DMS153 (cell line): Measurements from ENCODE around the gene SLC27A1.
"Not testable (repeated sequence)": the region's sequence is repeated elsewhere in the genome, so short reads cannot be mapped to it uniquely, and the experiment has no call there.

Experiments
- DNase-seq: peaks from one replicate; lab custom pipeline; 2025; lab: John Stamatoyannopoulos, UW

Gene SLC27A1

DNA sequence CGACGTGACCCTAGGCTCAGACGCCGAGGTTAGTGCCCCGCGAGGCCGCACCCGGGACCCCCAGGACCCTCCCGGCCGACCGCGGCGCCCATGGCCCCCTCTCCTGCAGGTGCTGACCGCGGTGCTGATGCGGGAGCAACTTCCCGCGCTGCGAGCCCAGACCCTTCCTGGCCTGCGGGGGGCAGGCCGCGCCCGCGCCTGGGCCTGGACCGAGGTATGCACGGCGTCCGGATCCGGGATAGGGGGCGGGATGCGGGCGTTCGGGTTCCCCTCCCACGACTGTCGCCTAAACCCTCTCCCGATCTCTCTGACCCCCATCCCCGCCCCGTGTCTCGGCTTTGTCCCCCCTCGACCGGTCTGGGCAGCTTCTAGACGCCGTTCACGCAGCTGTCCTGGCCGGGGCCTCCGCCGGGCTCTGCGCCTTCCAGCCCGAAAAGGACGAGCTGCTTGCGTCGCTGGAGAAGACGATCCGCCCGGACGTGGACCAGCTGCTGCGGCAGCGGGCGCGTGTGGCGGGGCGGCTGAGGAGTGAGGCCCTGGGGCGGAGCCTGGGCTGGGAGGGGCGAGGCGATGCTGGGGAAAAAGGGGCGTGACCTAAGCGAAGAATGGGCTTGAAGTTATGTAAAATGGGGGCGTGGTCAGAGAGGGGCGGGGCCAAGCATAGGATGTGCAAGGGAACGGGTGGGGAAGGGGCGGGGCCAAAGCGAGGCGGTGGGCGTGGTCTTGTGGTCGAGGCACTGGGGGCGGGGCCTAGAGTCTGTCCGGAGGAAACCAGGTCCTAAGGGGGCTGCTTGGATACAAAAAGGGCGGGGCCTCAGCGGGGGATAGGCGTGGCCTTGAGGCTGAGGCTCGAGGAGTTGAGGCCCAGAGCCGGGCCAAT, 69.2 kb downstream of the SLC27A1 start:
- peak; percentile 95 for DNase-seq

DNA sequence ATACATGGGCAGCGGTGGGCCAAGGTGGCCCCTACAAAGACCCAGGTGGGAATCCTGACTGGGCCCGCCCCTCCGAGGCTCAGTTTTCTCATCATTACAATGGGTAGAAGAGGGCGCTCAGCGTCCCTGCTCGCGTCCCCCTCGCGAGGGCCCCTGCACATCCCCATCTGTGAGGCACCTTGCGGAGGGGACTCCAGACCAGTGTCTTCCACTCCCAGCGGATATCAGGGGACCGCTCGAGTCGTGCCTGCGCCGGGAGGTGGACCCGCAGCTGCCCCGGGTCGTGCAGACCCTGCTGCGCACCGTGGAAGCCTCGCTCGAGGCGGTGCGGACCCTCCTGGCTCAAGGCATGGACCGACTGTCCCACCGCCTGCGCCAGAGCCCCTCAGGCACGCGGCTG, 69.8 kb downstream of the SLC27A1 start:
- DNase-seq, result no peak

- no peak for DNase-seq
Measured at GRCh38 chr19:17541184-17541759, 70.9 kb downstream of the SLC27A1 start.

DNA sequence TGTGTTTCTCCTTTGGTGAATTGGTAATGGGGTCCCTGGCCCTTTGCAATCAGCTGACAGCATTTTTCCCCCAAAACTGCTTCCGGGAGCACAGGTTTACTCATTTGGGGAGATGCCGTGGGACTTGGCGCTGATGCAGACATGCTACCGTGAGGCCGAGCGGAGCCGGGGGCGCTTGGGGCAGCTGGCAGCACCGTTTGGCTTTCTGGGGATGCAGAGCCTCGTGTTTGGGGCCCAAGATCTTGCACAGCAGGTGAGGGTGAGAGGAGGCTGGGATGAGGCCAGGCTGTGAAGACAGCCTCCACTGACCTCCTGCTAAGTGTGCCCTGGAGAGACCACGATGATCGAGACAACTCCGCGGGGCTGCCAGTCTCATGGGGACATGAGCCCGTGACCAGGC, 71.7 kb downstream of the SLC27A1 start:
- DNase-seq, result no peak

DNA sequence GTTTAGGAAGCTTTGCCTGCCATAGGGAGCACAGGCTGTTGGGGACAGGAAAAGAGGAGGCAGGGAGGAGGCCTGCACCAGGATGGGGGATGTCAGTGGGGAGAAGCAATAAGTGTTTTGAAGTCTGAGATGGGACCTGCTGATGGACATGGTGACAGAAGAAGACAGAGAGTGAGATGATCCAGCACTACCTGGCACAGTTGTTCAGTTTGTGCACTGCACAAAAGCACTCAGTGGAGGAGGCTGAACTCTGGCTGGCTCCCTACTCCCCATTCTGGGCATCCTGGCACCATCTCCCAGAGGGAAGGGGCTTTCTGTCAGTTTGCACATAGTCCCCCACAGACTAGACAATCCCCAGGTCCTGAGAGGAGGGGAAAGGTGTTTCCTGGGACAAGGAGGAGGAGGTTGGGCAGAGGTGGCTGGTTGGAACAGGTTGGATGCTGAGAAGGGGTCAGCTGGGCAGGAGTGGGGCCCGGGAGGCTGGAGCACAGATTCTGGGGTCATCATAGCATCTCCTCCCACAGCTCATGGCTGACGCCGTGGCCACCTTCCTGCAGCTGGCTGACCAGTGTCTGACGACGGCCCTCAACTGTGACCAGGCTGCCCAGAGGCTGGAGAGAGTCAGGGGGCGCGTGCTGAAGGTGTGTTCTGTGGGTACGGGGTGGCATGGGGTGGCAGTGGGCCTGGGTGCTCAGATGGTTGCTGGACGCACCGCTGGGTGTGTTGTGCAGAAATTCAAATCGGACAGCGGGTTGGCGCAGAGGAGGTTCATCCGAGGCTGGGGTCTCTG, 72.7 kb downstream of the SLC27A1 start:
- DNase-seq, result no peak

- DNase-seq, result no peak
Measured at GRCh38 chr19:17543986-17544385, 73.7 kb downstream of the SLC27A1 start.

DNA sequence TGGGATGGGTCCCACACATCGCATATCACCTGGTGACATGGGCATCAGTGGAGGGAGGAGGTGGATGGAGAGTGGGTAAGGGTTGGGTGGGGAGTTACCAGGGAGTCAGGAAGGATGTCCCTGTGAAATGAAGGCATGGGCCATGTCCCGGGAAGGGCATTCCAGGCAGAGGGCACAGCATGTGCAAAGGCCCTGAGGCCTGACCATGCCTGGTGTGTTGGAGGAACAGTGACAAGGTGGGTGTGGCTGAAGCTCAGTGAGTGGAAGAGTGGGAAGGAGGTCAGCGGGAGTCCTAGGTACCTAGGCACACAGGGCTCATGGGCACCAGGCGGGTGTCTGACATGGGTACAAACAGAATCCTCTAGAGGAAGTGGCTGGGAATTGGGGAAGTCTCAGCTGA, 74.1 kb downstream of the SLC27A1 start:
- no peak for DNase-seq

DNA sequence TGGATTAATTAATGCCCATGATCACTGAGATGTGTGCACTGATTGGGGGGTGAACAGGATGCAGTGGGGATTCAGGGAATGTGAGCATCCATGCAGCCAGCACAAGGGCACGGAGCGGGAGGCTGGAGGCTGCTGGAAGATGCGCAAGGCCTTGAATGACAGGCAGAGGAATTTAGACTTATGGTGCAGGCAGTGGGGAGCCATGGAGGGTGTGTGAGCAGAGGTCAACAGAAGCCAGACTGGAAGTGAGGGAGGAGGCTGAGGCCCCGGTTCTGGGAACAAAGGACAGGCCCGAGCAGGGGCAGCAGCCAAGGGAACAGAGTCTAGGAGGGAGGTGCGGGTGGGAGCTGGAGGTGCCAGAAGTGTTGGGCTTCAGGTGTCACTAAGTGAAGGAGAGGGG, 77.8 kb downstream of the SLC27A1 start:
- DNase-seq, result no peak

DNA sequence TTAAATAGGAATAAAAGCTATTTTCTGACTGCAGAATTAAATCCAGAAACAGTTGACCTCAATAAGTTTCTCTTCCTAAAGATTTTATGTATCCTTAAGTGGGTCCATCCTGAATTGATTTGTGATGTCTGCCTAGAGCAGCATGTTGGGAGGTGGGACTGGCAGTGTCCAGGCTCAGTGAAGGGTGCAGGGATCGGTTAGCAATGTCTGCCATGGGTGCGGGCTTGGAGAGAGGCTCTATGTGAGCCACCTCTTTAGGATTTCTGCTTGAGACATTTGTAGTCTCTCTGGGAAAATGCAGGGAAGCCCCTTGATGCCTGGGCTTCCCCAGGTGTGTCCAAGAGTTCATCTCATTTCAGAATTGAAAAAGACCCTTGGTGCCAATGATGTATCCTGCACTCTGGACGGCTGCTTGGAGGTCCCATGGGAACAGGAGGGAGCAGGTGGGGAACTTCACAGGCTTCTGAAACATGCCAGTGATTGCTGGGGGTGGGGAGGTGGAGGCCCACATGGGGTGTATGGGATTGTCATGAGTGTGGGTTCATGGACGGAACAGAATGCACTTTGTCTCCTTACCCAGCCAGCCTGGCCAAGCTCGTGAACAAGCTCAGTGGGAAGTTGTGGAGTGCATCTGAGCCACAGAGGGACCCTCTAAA, 78.9 kb downstream of the SLC27A1 start:
- no peak for DNase-seq

- DNase-seq, result no peak
Measured at GRCh38 chr19:17550076-17550667, 79.8 kb downstream of the SLC27A1 start.

DNA sequence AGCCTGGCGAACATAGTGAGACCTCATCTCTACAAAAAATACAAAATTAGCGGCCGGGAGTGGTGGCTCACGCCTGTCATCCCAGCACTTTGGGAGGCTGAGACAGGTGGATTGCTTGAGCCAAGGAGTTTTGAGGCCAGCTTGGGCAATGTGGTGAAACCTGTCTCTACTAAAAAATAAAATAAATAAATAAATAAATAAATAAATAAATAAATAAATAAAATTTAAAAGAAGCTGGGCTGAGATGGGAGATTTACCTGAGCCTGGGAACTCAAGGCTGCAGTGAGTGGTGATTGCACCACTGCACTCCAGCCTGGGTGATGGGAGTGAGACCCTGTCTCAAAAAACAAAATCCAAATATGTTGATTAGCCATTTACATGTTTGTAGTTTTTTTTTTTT, 82.4 kb downstream of the SLC27A1 start:
- DNase-seq, result not testable (repeated sequence)

DNA sequence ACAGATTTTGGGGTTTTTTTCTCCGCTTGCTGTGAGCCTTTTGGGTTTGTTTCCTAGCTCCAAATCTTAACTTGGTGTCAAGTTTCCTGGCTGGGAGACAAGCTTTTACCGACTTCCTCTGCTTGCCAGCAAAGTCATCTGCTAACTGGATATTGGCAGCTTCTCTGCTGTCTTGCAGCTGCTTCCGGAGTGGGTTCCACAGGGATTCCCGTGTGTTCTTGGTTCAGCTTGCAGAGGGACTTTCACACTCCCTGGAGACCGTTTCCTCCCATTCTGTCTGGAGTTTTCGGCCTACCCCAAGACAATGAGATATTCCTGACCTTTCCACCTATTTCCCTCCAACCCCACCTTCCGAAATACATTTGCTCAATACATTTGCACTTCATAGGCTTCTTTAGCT, 82.9 kb downstream of the SLC27A1 start:
- DNase-seq, result peak; percentile 46

DNA sequence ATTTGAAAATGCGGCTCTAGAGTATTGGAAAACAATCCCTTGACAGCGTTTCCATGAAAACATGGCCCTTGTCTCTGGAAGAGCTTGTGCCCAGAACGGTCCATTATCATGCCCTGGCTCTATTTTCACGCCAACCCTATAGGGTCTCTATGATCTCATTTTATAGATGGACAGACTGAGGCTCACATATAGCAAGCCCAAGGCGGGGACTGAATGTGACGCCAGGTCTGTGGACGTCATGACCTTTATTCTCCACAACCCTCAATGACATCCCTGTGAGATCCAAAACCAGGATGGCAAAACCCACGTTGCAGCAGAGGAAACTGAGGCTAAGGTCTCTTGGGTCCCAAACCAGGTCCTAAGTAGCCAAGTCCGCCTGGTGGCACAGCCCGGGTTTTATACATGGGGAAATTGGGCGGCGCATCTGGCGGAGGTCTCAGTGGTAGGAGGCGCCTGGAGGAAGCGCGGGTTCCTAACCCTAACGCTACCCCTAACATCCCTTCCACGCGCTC, 84.7 kb downstream of the SLC27A1 start:
- no peak for DNase-seq

DNA sequence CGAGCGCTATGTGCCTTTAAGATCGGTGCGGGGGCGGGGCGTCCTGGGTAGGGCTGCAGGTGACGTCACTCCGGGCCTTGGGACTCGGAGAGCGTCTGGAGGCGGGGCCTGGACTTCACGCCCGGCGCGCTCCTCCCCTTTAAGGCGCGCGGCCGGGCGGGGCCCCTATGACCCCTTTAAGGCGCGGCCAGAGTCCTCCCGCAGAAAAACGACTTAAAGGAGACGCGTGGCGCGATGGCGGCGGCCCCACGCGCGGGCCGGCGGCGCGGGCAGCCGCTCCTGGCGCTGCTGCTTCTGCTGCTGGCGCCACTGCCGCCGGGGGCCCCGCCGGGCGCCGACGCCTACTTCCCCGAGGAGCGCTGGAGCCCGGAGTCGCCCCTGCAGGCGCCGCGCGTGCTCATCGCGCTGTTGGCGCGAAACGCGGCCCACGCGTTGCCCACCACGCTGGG, 85.2 kb downstream of the SLC27A1 start, which contains the start of gene COLGALT1:
Gene COLGALT1 (plus strand): TSS at position 170 of the 449 bp plus-strand sequence. CDS start 65 bp downstream, at position 235.
- DNase-seq, result peak; percentile 94
